NCI-H146 treated with DMSO at 0.1 percent for 48 hours (cell line): ENCODE results near the gene RXFP4.
"Not testable (repeated sequence)": the region's sequence is repeated elsewhere in the genome, so short reads cannot be mapped to it uniquely, and the experiment has no call there.

Source experiments
- DNase-seq: peaks from one replicate; lab custom pipeline; 2025; ENCODE audit not compliant: unreplicated experiment; lab: John Stamatoyannopoulos, UW

RXFP4 gene, protein sequence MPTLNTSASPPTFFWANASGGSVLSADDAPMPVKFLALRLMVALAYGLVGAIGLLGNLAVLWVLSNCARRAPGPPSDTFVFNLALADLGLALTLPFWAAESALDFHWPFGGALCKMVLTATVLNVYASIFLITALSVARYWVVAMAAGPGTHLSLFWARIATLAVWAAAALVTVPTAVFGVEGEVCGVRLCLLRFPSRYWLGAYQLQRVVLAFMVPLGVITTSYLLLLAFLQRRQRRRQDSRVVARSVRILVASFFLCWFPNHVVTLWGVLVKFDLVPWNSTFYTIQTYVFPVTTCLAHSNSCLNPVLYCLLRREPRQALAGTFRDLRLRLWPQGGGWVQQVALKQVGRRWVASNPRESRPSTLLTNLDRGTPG

DNA sequence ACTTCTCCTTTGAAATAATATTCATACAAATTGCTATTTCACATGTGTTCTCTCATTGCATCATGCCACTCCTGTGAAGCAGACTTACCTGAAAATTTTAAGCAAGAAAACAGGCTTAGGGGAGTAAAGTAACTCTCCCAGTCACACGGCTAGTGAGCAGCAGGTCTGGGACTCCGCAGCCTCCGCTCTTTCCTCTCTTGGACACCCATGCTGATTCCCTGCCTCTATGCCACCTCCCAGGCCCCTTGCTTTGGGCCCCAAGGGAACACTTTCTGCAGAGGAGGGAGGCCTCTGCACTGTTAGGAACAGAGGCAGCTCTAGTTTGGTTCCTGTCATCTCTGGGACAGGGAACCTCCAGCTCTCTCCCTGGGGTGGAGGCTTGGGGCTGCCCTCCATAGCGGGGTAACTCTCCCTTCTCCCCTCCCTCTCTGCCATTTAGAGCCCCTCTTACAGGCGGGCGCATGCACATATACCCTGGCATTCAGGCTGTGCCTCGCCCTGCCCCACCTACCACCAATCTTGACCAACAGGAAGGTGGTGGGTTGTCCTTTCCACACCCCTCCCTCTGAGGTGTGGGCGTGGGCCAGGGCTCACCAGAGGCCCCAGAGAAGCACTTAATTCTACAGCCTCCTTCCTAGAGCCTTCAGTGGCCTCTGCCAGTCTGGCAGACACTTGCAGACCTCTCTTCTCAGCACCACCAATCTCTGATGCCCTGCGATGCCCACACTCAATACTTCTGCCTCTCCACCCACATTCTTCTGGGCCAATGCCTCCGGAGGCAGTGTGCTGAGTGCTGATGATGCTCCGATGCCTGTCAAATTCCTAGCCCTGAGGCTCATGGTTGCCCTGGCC is at the start of gene RXFP4:
Gene RXFP4 (plus strand): TSS at position 646 of the 852 bp plus-strand sequence. CDS start 72 bp downstream, at position 718.
- DNase-seq, result no peak

- DNase-seq, result no peak
These were observed 48.6 kb upstream of the RXFP4 start for GRCh38 chr1:155892796-155893195.

DNA sequence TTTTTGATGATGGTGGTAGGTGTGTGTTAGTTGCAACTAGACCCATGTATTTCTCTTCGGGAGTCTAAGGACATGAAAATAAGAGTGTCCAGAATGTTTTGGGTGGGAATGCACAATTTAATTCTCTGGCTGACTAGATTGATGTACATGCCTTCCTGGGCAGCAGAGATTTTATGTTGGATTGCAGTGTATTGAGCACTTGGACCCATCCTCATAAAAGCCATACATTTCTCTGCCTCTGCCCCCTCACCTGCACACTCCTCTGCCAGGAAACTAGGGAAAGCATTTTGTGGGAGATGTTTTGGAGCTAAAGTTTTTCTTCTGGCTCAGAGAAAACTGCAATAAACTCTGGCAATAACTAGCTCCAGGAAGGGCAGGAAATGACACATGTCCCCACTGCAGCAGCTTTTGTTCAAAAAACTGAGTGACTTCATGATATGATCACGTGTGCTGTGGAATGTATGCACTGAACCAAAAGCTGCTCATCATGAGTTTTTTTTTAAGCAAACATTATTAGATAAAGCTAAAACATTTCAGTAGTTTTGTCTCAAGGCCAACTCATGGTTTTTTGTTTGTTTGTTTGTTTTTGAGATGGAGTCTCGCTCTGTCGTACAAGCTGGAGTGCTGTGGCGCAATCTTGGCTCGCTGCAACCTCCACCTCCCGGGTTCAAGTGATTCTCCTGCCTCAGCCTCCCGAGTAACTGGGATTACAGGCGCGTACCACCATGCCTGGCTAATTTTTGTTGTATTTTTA is 47.9 kb upstream of the RXFP4 start:
- DNase-seq, result no peak

- DNase-seq, result not testable (repeated sequence)
These were observed 45.8 kb upstream of the RXFP4 start for GRCh38 chr1:155895617-155896016.

DNA sequence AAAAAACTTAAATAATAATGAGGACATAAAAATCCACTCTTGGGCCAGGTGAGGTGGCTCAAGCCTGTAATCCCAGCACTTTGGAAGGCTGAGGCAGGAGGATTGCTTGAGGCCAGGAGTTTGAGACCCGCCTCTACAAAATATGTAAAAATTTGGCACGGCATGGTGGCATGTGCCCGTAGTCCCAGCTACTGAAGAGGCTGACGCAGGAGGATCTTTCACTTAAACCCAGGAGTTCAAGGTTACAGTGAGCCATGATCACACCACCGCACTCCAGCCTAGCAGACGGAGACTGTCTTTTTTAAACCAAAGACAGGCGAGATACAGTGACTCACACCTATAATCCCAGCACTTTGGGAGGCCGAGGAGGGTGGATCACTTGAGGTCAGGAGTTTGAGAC is 45.0 kb upstream of the RXFP4 start:
- not testable (repeated sequence) for DNase-seq

DNA sequence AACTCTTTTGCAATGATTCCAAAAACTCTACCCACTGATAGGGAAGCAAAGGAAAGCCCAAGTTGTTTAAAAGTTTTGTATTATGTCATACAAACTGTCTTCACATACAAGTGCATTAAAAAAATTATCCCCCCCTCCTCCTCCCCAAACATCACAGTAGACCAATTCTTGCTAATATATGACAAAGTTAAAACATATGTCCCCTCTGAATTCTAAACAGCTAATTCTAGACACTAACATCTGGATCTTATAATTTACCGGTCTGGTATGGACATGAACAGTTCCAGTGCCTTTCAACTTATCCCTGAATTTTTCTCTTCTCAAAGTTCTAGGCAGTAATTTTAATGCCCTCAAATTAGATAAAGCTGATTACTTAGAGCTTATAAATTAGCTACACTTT is 43.7 kb upstream of the RXFP4 start:
- DNase-seq, result no peak

DNA sequence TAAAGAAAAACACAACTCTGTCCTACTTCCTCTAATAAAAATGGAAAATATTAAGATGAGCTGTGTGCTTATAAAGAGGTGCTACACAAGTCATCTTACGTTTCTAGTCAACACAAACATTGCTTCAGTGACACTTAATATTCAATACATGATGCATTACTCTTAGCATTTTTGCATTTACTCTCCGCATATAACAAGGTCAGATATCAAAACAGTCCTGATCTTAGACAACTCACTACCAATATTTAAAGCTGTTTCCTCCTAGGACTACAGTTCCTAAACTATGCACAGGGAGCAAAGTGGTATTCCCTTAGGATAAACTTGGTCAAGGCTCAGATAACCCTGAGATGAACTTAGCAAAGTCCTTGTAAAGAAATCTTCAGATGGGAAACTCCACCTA is 42.5 kb upstream of the RXFP4 start:
- DNase-seq, result no peak

GRCh38 chr1:155899683-155900082 is 41.8 kb upstream of the RXFP4 start:
- no peak for DNase-seq

DNA sequence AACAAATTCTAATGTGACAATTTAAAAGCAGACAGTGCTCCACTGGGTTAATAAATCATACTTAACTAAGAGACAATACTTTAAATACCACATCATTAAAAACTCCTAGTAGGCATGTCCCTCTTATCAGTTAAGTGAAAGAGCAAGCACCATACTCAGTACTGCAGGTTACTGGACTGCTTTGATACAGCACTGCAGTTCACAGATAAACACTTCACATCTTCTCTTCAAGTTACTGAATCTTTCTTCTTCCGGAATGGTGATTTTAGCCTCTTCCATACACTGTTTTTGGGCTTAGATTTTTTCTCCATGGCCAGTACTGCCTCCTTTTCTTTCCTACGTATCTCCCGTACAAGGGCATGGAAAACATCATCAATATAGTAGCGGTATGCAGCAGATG is 41.3 kb upstream of the RXFP4 start:
- DNase-seq, result no peak

DNA sequence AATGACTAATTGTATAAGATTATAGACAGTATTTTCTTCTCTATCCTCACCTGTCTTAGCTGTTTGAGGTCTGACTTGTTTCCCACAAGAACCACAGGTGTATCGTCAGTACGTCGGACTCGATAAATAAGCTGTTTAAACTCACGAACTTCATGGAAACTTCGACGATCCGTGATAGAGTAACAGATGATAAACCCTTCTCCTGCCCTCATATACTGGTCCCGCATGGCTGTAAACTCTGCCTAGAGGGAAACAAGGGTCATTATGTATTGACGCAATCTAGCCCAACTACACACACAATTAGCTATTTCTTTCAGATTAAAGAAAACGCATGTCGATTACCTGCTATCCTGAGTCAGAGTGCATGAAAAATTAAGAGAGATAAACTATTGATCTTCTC is 37.2 kb upstream of the RXFP4 start:
- DNase-seq, result no peak

- DNase-seq, result no peak
These were observed 31.5 kb upstream of the RXFP4 start for GRCh38 chr1:155909894-155910293.

GRCh38 chr1:155910621-155911121 is 30.8 kb upstream of the RXFP4 start:
- DNase-seq, result peak; percentile 42

GRCh38 chr1:155911156-155912055 is 30.0 kb upstream of the RXFP4 start, which contains the start of gene RIT1:
Gene RIT1 (minus strand): TSS chr1:155911349. CDS start chr1:155910761, 588 bp downstream.
- peak; percentile 66 for DNase-seq

DNA sequence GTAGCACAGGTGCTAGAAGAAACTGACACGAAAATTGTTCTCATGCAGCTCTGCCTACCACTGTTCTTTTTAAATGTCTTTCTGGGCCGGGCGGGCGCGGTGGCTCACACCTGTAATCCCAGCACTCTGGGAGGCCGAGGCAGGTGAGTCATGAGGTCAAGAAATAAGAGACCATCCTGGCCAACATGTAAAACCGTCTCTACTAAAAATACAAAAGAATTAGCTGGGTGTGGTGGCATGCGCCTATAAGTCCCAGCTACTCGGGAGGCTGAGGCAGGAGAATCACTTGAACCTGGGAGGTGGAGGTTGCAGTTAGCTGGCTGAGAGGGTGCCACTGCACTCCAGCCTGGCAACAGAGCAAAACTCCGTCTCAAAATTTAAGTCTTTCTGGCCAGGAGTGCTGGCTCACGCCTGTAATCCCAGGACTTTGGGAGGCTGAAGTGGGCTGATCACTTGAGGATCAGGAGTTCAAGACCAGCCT is 29.3 kb upstream of the RXFP4 start:
- DNase-seq, result peak; percentile 6

DNA sequence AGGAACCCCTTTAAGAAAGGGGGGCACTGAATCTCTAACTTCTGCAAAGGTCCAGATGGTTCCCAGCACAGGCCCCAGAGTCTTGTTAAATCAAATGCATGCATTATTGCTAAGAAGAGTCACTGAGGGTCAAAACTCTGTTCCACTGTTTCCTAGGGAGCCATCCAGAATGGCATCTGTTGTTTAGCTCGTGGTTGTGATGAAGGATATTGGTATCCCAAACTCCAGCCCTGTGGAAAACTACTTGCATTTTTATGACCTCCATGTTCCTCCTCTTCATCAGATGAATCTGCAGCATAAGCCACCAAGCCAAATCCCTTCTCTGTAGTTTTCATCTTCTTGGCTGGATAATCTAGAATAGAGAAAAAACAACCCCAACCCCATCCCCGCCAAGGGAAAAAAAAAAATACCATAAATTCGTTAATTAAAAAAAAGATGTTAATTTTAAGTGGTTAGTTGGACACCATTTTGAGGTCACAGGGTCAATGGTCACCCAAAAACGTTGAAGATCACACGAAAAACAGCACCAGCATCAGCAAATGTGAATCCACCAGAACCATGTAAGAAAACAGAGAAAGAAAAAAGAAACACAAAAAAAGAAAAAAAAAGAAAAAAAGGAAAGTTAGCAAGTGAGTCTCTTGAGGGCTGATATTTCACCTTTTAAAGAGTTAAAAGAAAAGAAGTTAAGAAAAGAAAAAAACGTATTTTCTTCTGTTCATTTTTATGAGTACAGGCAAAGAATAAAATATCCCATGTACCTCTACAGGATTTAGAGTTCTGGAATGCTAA is 27.3 kb upstream of the RXFP4 start:
- no peak for DNase-seq

GRCh38 chr1:155918660-155919059 is 22.8 kb upstream of the RXFP4 start:
- DNase-seq, result no peak

- DNase-seq, result no peak
These were observed 21.6 kb upstream of the RXFP4 start for GRCh38 chr1:155919801-155920200.

- no peak for DNase-seq
These were observed 20.7 kb upstream of the RXFP4 start for GRCh38 chr1:155920717-155921116.

GRCh38 chr1:155925506-155925905 is 15.9 kb upstream of the RXFP4 start:
- no peak for DNase-seq
